Naive thymus-derived CD4-positive, alpha-beta T cell (primary cell): ENCODE data around the gene GUCY2D. TPM values are rescaled to one million over a fixed set of nuclear protein-coding genes. Genes with fewer than 3 reads are reported as not detected.
"Not testable (repeated sequence)": the region's sequence is repeated elsewhere in the genome, so short reads cannot be mapped to it uniquely, and the experiment has no call there.

Experiments used
- ATAC-seq: fragments of 150-1000 bp; cut with Tn5 transposase; 2 replicates; pipeline ENCODE4 v1.10.0; 2021; ENCODE audit warnings: mild to moderate bottlenecking, moderate library complexity
- CTCF ChIA-PET: fragments of 350-600 bp; sonication (Branson Sonifier 250); formaldehyde crosslinking; loops from one replicate; lab custom pipeline; 2021; ENCODE audit warnings: antibody characterized with exemption; lab: Charles Lee
- POLR2A ChIA-PET: fragments of 350-600 bp; sonication (Branson Sonifier 250); formaldehyde crosslinking; loops from one replicate; lab custom pipeline; 2021; ENCODE audit warnings: antibody characterized with exemption, inconsistent platforms; lab: Charles Lee
- DNase-seq, 9 donors: peaks; one replicate each; pipeline versions ENCODE4 v3.0.0 to v3.0.0-alpha.2; 2020 to 2022; ENCODE audit warnings: mixed read lengths in 1 of 9
- H3K27ac ChIP-seq: one replicate; pipeline ENCODE4 v1.7.0; 2013; ENCODE audit warnings: mild to moderate bottlenecking, low read depth, low read length, moderate library complexity
- H3K27me3 ChIP-seq, 2 donors: one replicate each; pipeline ENCODE4 v1.7.0; 2013; ENCODE audit warnings: low read length in 2 of 2, mild to moderate bottlenecking in 2 of 2, moderate library complexity in 2 of 2; ENCODE audit not compliant: control insufficient read depth in 2 of 2, insufficient read depth in 2 of 2
- H3K36me3 ChIP-seq, 3 experiments: 1 replicate in 2 of 3; 2 replicates in 1 of 3; pipeline ENCODE4 v1.7.0; 2013; ENCODE audit warnings: low read length in 3 of 3, mild to moderate bottlenecking in 3 of 3, moderate library complexity in 1 of 3; ENCODE audit not compliant: insufficient read depth in 3 of 3, control insufficient read depth in 2 of 3
- H3K4me1 ChIP-seq, 2 donors: one replicate each; pipeline ENCODE4 v1.7.0; 2013; ENCODE audit warnings: low read length in 2 of 2, mild to moderate bottlenecking in 2 of 2, moderate library complexity in 1 of 2; ENCODE audit not compliant: control insufficient read depth in 2 of 2, insufficient read depth in 2 of 2
- H3K4me3 ChIP-seq: 2 replicates; pipeline ENCODE4 v1.7.0; 2013; ENCODE audit warnings: mild to moderate bottlenecking, low read length
- H3K9me3 ChIP-seq, 3 experiments: 1 replicate in 2 of 3; 2 replicates in 1 of 3; pipeline ENCODE4 v1.7.0; 2013; ENCODE audit warnings: low read length in 3 of 3; ENCODE audit not compliant: control insufficient read depth in 2 of 3
- H3K27ac Mint-ChIP-seq, 9 donors: one replicate each; pipeline ENCODE4 v1.8.0; 2020 to 2022; ENCODE audit warnings: mixed read lengths in 9 of 9, mild to moderate bottlenecking in 8 of 9, moderate library complexity in 5 of 9, inconsistent platforms in 2 of 9
- H3K27me3 Mint-ChIP-seq, 5 donors: one replicate each; pipeline ENCODE4 v1.8.0; 2021 to 2022; ENCODE audit warnings: mixed read lengths in 5 of 5, mild to moderate bottlenecking in 1 of 5
- H3K36me3 Mint-ChIP-seq, 5 donors: one replicate each; pipeline ENCODE4 v1.8.0; 2020 to 2022; ENCODE audit warnings: mixed read lengths in 5 of 5, mild to moderate bottlenecking in 3 of 5, inconsistent platforms in 1 of 5
- H3K4me1 Mint-ChIP-seq, 7 donors: one replicate each; pipeline ENCODE4 v1.8.0; 2020 to 2022; ENCODE audit warnings: mixed read lengths in 7 of 7, mild to moderate bottlenecking in 3 of 7, inconsistent platforms in 1 of 7
- H3K4me3 Mint-ChIP-seq, 10 donors: one replicate each; pipeline ENCODE4 v1.8.0; 2020 to 2022; ENCODE audit warnings: mild to moderate bottlenecking in 10 of 10, mixed read lengths in 10 of 10, moderate library complexity in 6 of 10, inconsistent platforms in 2 of 10
- H3K9me3 Mint-ChIP-seq, 11 donors: one replicate each; pipeline ENCODE4 v1.8.0; 2020 to 2022; ENCODE audit warnings: mixed read lengths in 11 of 11, mild to moderate bottlenecking in 4 of 11, inconsistent platforms in 1 of 11, moderate library complexity in 1 of 11
- intact Hi-C, 2 donors: fragments of 100-400 bp; cut with micrococcal nuclease; formaldehyde crosslinking; loops; one replicate each; pipeline ENCODE4 v1.15.1; 2023
- polyA plus RNA-seq, 2 donors: library from polyadenylated mRNA; unstranded; fragments of 300-500 nt; fragmentation: Illumina TruSeq; gene quantifications; one replicate each; pipeline ENCODE4 v1.2.3, GENCODE V29; 2021
- total RNA-seq, 6 experiments: library from RNA in 5 of 6; stranded (reverse) in 5 of 6; gene quantifications; 1 replicate in 5 of 6; 2 replicates in 1 of 6; pipeline ENCODE4 v1.2.3 and lab custom pipeline; 2021 to 2026

The GUCY2D gene
- total and polyA plus RNA-seq, 7 experiments from 2014 or later: 0.07 to 0.98 (median 0.26) TPM; not detected in 3

DNA sequence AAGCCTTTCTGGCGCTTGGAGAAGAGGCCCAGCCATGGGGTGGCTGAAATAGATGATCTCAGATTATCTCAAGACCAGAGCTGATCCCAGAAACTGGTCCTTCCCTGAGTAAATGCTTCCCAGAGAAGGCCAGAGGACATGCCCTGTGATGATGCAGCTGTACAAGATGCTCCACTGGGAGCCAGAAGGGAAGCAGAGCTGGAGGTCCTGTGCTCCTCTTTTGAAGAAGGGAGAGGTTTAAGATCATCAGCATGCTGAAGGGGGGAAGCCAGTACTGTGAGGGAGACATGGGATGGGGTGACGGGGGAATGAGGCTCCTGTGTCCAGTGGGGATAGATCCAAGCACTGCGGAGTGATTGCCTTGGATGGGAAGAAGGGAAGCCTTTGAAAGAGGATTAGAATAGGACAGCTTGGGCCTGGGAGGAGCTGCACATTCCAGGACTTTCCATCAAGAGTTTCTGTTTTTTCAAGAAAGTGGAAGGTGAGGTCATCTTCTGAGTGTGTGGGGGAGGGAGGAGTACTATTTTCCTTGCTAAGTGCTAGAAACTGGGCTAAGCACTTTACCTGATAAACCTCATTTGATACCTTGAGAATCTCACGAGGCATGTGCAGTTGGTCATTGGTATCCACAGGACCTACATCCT lies 20.1 kb downstream of the GUCY2D start:
- H3K36me3 Mint-ChIP-seq: no peaks in the 10 kb centered on the region
- no peak overlapping the region for H3K4me3 ChIP-seq
- H3K4me1 ChIP-seq: no peaks in the 10 kb centered on the region
- no peaks in the 10 kb centered on the region for H3K9me3 Mint-ChIP-seq
- no peaks in the 10 kb centered on the region for H3K27me3 ChIP-seq
- POLR2A ChIA-PET: no interaction called here
- CTCF ChIA-PET: no interaction called here
- H3K27ac ChIP-seq: no peak overlapping the region
- H3K36me3 ChIP-seq: no peaks in the 10 kb centered on the region
- H3K27ac Mint-ChIP-seq: no peak overlapping the region
- peaks cover 0 to 10% (median 0%) of the 10 kb centered on the region in 7 donors for H3K4me1 Mint-ChIP-seq
- no peaks in the 10 kb centered on the region for H3K9me3 ChIP-seq
- DNase-seq (no peak), ATAC-seq (no peak)
- H3K27me3 Mint-ChIP-seq: peaks cover 2 to 33% (median 17%) of the 10 kb centered on the region in 5 donors
- no peak overlapping the region for H3K4me3 Mint-ChIP-seq
- intact Hi-C loops: no loop called here

DNA sequence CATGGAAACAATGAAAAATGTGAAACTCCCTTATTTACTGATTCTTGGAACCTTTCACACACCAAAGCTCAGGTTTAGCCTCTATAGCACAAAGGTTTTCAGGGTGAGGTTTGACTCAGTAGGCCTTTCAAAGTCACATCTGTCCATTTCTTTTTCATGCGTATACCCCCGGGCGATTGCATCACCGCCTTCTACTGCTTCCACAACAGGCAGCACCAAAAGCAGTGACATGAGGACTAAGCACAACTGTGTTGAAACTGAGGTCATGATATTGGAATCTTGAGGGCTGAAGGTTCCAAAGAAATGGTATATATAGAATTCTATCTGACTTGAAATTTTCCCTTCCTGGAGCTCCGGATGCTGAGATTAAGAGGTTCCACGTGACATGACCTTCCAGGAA lies 21.7 kb downstream of the GUCY2D start:
- H3K4me1 ChIP-seq, H3K27me3 ChIP-seq, H3K9me3 ChIP-seq, H3K27ac ChIP-seq, H3K9me3 Mint-ChIP-seq, H3K36me3 Mint-ChIP-seq, H3K4me3 Mint-ChIP-seq, H3K36me3 ChIP-seq, H3K4me3 ChIP-seq, intact Hi-C loops, ATAC-seq, H3K27ac Mint-ChIP-seq, CTCF ChIA-PET, DNase-seq: not testable (repeated sequence)
- Mint-ChIP-seq H3K27me3 (peaks cover 16 to 39% (median 29%) of the 10 kb centered on the region in 5 donors), H3K4me1 (peaks cover 0 to 10% (median 0%) of the 10 kb centered on the region in 7 donors)
- POLR2A ChIA-PET: interaction anchor here (0.6 kb wide), 1 partner anchor 107 kb away, joined by 3 read pairs; no protein-coding TSS in a partner anchor

DNA sequence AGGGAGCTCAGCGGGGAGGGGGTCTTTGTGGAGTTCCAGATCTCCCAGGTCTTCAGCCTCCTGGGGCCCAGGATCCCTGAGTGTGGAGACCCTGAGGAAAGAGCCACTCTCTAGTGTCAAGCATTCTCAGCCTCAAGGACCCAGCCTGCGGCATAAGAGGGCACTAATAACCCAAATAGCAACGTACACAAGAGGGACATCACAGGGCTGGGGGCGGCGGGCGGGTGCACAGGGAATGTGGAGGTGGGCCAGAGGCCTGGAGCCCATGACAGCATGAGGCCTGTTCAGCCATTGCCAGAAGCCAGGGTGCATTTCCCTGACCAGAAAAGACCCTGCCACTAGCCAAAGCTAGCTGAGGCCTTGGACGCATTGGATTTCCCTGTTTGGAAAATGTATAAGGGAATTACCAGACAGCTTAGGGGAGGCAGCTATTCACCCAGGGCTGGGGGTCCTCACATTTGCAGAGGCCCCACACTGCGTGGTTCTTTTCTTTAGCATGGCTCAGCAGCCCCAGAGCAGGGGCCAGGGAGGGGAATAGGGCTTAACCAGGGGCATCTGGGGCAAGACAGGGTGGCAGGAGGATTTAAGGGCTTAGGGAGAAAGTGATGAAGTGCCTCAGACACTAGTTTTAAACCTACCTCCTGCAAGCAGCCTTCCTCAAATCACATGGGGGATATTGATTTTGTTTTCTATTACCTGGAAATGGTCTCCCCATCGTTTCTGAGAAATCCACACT lies 22.9 kb downstream of the GUCY2D start:
- no peak overlapping the region for H3K4me3 ChIP-seq
- H3K27ac ChIP-seq: no peak overlapping the region
- no peak for DNase-seq
- H3K36me3 ChIP-seq: no peaks in the 10 kb centered on the region
- peaks cover 0 to 6% (median 0%) of the 10 kb centered on the region in 7 donors for H3K4me1 Mint-ChIP-seq
- no peaks in the 10 kb centered on the region for H3K27me3 ChIP-seq
- intact Hi-C loops: no loop called here
- H3K9me3 ChIP-seq: no peaks in the 10 kb centered on the region
- no peaks in the 10 kb centered on the region for H3K4me1 ChIP-seq
- H3K27me3 Mint-ChIP-seq: peaks cover 16 to 38% (median 29%) of the 10 kb centered on the region in 5 donors
- ChIA-PET CTCF (no interaction called here), POLR2A (no interaction called here)
- H3K9me3 Mint-ChIP-seq: peaks cover 0 to 2% (median 0%) of the 10 kb centered on the region in 11 donors
- no peak for ATAC-seq
- H3K4me3 Mint-ChIP-seq: no peak overlapping the region
- no peak overlapping the region for H3K27ac Mint-ChIP-seq
- H3K36me3 Mint-ChIP-seq: peaks cover 0 to 4% (median 0%) of the 10 kb centered on the region in 5 donors

DNA sequence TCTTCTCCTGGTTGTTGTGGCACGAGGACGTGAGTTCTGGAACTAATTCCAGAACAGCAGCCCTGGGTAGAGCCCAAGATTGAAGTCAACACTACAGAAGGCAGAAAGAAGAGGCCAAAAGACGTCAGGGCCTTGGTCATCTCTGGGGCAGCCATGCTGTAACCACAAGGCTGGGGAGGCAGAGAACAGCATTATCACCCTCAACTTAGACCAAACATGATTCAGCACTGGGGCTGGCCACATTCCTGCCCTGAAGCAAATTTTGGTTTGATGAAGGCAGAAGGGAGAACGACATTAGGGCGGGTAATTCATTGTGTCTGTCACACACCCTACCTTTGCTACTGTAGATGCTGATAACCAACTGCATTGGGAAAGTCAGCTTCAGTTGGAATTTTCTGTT lies 26.7 kb downstream of the GUCY2D start:
- peak; percentile 34 for ATAC-seq
- H3K27me3 ChIP-seq: no peaks in the 10 kb centered on the region
- POLR2A ChIA-PET: no interaction called here
- H3K36me3 ChIP-seq: no peaks in the 10 kb centered on the region
- no peak overlapping the region for H3K27ac ChIP-seq
- Mint-ChIP-seq H3K4me3 (no peak overlapping the region), H3K27ac (no peak overlapping the region), H3K36me3 (peaks cover 0 to 4% (median 0%) of the 10 kb centered on the region in 5 donors), H3K27me3 (peaks cover 29 to 58% (median 42%) of the 10 kb centered on the region in 5 donors), H3K9me3 (peaks cover 0 to 2% (median 0%) of the 10 kb centered on the region in 11 donors), H3K4me1 (peaks cover 0 to 9% (median 0%) of the 10 kb centered on the region in 7 donors)
- H3K4me1 ChIP-seq: no peaks in the 10 kb centered on the region
- CTCF ChIA-PET: interaction anchor here (0.6 kb wide), 1 partner anchor 203 kb away, joined by 3 read pairs; no protein-coding TSS in a partner anchor
- intact Hi-C loops: no loop called here
- no peaks in the 10 kb centered on the region for H3K9me3 ChIP-seq
- no peak overlapping the region for H3K4me3 ChIP-seq
- no peak for DNase-seq

DNA sequence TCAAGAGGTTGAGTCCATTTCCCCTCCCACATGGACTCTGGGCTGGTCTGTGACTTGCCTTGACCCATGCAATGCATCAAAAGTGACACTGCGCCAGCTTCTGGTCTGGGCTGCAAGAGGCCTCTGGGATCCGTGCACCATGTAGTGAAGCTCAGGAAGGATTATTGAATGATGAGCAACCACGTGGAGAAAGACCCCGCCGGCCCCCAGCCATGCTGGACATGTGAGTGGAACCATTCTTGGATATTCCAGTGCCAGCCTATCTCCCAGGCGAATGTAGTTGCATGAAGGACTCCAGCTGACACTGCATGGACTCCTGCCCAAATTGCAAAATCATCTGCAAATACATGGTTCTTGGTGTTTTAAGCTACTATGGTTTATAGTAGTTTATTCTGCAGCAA lies 28.8 kb downstream of the GUCY2D start:
- Mint-ChIP-seq H3K27me3 (peaks cover 24 to 52% (median 46%) of the 10 kb centered on the region in 5 donors), H3K27ac (no peak overlapping the region), H3K4me1 (peaks cover 0 to 9% (median 0%) of the 10 kb centered on the region in 7 donors), H3K9me3 (peaks cover 0 to 2% (median 0%) of the 10 kb centered on the region in 11 donors), H3K4me3 (no peak overlapping the region), H3K36me3 (peaks cover 0 to 4% (median 0%) of the 10 kb centered on the region in 5 donors)
- no peaks in the 10 kb centered on the region for H3K36me3 ChIP-seq
- no peak for DNase-seq
- H3K4me1 ChIP-seq: no peaks in the 10 kb centered on the region
- ATAC-seq: no peak
- H3K27me3 ChIP-seq: no peaks in the 10 kb centered on the region
- intact Hi-C loops: no loop called here
- ChIA-PET POLR2A (interaction anchor here (0.8 kb wide), 1 partner anchor 29 kb away, joined by 3 read pairs; the partner anchor contains the start of gene GUCY2D), CTCF (no interaction called here)
- H3K9me3 ChIP-seq: no peaks in the 10 kb centered on the region
- no peak overlapping the region for H3K4me3 ChIP-seq
- H3K27ac ChIP-seq: no peak overlapping the region

DNA sequence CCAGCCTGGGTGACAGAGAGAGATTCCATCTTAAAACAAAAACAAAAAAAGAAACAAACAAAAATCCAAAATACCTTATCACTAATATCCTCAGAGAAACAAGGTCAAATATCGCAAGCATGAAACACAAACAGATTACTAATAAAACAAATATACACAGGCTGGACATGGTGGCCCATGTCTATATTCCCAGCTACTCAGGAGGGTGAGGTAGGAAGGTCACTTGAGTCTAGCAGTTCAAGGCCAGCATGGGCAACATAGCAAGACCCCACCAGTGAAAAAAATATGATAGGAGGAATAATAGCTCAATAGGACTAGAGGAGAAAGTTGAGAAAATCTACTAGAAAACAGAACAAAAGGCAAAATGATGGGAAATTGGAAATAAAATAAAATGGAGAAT lies 29.5 kb downstream of the GUCY2D start:
- DNase-seq (no peak), ATAC-seq (no peak)
- intact Hi-C loops: no loop called here
- H3K27me3 ChIP-seq: no peaks in the 10 kb centered on the region
- POLR2A ChIA-PET: no interaction called here
- Mint-ChIP-seq H3K4me3 (no peak overlapping the region), H3K9me3 (peaks cover 0 to 2% (median 0%) of the 10 kb centered on the region in 11 donors), H3K36me3 (peaks cover 0 to 4% (median 0%) of the 10 kb centered on the region in 5 donors), H3K4me1 (peaks cover 0 to 9% (median 0%) of the 10 kb centered on the region in 7 donors), H3K27ac (no peak overlapping the region), H3K27me3 (peaks cover 22 to 50% (median 45%) of the 10 kb centered on the region in 5 donors)
- CTCF ChIA-PET: no interaction called here
- H3K27ac ChIP-seq: no peak overlapping the region
- H3K4me1 ChIP-seq: no peaks in the 10 kb centered on the region
- H3K36me3 ChIP-seq: no peaks in the 10 kb centered on the region
- no peak overlapping the region for H3K4me3 ChIP-seq
- no peaks in the 10 kb centered on the region for H3K9me3 ChIP-seq
